GM21515 (cell line): Measurements from ENCODE around the gene CWC27.
"Not testable (repeated sequence)": the region's sequence is repeated elsewhere in the genome, so short reads cannot be mapped to it uniquely, and the experiment has no call there.

Experiments
- ATAC-seq: cut with Tn5 transposase; IDR thresholded peaks from one replicate; pipeline ENCODE4 v1.9.1; 2021; ENCODE audit not compliant: unreplicated experiment

CWC27 gene

GRCh38 chr5:64836786-64837185 is 68.1 kb downstream of the CWC27 start:
- ATAC-seq, result no peak

DNA sequence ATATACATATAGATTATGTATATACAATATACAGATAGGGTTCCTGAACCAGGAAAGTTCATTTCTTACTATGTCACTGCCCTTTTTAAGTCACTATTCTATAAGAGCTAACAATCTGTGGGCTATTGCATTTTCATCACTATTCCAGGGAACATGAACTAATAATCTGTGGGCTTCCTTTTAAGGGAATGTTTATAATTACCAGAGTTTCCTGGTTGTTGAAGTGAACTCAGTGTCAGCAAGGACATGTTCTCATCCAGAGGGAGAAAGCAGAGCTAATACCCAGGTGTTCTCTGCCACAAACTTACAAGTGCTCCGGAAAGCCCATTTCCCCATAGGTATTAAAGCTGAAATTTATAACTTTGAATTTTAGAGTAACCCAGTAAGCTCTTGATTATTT is 69.6 kb downstream of the CWC27 start:
- no peak for ATAC-seq

- ATAC-seq, result no peak
These were observed 70.1 kb downstream of the CWC27 start for GRCh38 chr5:64838803-64839202.

GRCh38 chr5:64839936-64840335 is 71.2 kb downstream of the CWC27 start:
- no peak for ATAC-seq

- no peak for ATAC-seq
These were observed 72.2 kb downstream of the CWC27 start for GRCh38 chr5:64840958-64841357.

DNA sequence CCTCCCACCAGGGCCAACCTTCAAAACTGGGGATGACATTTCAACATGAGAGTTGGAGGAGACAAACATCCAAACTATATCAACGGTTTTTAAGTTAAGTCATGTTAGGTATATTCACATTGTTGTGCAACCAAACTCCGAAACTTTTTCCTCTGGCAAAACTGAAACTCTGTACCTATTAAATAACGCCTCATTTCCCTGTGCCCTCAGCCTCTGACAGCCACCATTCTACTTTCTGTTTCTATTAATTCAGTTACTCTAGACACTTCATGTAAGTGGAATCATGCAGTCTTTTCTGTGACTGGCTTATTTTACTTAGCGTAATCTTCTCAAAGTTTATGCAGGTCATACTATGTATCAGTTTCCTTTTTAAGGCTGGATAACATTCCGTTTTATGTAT is 85.0 kb downstream of the CWC27 start:
- ATAC-seq, result no peak

- no peak for ATAC-seq
These were observed 86.1 kb downstream of the CWC27 start for GRCh38 chr5:64854855-64855254.

- no peak for ATAC-seq
These were observed 91.2 kb downstream of the CWC27 start for GRCh38 chr5:64859881-64860280.

- ATAC-seq, result no peak
These were observed 92.6 kb downstream of the CWC27 start for GRCh38 chr5:64861281-64861680.

DNA sequence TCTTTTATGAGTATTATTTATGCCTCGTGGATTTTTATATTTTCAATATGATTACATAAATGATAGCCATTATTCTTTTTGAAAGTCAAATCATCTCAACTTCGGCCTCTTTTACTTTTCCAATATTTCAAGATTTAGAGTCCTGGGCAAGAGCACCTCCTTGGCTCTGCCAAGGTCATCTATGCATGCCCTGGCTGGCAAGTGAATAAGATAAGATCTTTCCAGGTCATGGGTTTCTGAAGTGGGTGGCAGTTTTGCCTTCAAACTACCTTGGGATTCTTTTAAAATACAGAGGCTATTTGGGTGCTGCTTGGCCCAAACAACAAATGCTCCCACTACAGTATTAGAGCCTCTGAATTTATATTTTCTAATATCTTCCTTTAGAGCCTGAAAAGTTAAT is 95.4 kb downstream of the CWC27 start:
- ATAC-seq, result no peak

DNA sequence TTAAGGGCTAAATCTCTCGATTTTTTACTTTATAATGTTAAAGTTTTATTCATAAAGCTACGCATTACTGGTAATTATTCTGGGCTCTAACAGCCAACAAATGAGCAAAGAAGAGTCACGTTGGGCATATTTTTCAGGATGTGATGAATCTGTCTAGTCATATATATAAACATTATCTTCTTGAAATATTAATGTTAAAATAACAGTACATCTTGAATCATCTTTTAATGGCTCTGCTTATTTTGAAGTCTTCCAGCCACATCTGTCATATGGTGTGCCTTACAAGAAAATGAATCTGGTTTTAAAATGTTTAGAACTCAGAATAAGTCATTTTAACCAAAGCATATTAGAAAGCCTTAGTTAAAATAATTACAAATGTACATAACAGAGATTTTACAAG is 96.9 kb downstream of the CWC27 start:
- no peak for ATAC-seq

DNA sequence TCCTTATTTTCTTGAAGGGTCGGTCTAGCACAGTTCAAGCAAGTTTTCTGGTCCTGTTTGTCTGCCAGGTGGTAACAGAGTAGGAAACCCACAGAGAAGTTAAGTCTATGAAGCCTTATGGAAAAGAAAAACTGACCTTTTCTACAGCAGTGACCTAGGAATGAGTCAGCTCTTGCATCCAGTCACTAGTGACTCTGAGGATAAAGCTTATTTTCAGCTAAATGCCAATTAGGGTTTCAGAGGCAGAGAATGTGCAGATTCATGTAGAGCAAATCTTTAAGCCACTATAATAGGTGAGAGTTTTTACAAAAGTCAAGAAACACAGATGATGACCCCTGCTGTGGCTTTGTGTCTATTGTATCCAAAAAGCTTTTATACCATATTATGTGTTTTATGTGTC is 100.7 kb downstream of the CWC27 start:
- ATAC-seq, result no peak

- ATAC-seq, result no peak
These were observed 103.3 kb downstream of the CWC27 start for GRCh38 chr5:64872044-64872443.

GRCh38 chr5:64873441-64873840 is 104.7 kb downstream of the CWC27 start:
- ATAC-seq, result no peak

GRCh38 chr5:64874753-64875152 is 106.0 kb downstream of the CWC27 start:
- ATAC-seq, result no peak

GRCh38 chr5:64876203-64876602 is 107.5 kb downstream of the CWC27 start:
- ATAC-seq, result no peak

DNA sequence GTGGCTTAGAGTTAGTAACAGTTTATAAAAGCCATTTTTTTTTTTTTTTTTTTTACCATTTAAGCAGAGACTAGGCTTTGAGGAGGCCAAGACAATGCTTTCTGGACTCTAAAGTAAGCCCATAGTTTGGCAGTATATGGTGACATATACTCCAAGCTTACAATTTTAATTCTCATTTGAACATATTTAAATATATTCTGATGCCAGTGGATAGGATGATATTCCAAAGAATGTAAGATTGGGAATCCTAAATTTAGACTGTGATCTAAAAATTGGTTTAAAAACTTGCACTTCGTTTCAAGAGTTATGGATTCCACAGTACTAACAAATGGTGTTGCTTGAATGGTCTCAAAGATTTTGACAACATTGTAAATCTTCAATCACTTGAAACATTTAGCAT is 112.1 kb downstream of the CWC27 start:
- no peak for ATAC-seq

GRCh38 chr5:64883912-64884311 is 115.2 kb downstream of the CWC27 start:
- ATAC-seq, result no peak

GRCh38 chr5:64884541-64884940 is 115.8 kb downstream of the CWC27 start:
- no peak for ATAC-seq

- ATAC-seq, result no peak
These were observed 119.2 kb downstream of the CWC27 start for GRCh38 chr5:64887910-64888309.

DNA sequence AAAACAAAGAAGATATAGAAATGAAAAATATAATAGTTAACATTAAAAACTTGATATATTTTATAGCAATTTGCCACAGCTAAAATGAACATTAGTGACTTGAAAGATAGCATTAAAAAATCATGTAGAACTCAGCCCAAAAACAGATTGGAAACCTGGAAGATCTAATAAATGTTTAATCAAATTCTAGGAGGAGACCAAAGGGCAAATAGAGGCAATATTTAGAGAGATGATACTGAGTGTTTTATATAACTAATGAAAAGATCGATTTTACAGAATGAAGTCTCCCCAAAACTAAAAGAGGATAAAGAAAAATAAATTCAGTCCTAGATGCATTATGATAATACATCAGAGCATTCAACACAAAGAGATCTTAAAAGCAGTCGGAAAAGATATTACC is 127.0 kb downstream of the CWC27 start:
- no peak for ATAC-seq

DNA sequence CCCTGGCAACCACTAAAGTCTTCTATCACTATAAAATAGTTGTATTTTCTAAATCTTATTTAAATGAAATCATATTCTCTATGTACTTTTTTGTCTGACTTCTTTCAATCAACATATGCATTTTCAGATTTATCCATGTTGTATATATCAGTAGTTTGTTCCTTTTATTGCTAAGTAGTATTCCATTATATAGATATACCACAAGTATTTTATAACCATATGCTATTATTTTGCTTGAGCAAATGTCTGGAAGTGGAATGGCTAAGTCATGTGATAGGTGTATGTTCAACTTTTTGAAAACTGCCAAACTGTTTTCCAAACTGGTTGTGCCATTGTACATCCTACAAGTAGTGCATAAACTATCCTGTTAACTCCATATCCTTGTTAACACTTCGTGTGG is 131.1 kb downstream of the CWC27 start:
- ATAC-seq, result no peak

- no peak for ATAC-seq
These were observed 131.9 kb downstream of the CWC27 start for GRCh38 chr5:64900618-64901017.

- ATAC-seq, result not testable (repeated sequence)
These were observed 138.7 kb downstream of the CWC27 start for GRCh38 chr5:64907399-64907798.
